ENCODE data around the gene TCTN3.
A peak's percentile ranks its signal among the peaks of the same experiment; 100 is the strongest.
"Not testable (repeated sequence)": the region's sequence is repeated elsewhere in the genome, so short reads cannot be mapped to it uniquely, and the experiment has no call there.

TCTN3 gene, protein sequence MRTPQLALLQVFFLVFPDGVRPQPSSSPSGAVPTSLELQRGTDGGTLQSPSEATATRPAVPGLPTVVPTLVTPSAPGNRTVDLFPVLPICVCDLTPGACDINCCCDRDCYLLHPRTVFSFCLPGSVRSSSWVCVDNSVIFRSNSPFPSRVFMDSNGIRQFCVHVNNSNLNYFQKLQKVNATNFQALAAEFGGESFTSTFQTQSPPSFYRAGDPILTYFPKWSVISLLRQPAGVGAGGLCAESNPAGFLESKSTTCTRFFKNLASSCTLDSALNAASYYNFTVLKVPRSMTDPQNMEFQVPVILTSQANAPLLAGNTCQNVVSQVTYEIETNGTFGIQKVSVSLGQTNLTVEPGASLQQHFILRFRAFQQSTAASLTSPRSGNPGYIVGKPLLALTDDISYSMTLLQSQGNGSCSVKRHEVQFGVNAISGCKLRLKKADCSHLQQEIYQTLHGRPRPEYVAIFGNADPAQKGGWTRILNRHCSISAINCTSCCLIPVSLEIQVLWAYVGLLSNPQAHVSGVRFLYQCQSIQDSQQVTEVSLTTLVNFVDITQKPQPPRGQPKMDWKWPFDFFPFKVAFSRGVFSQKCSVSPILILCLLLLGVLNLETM

GRCh38 chr10:95693668-95694534, at the start of gene TCTN3:
TCTN3 (minus strand) TSS chr10:95693927; CDS start chr10:95693899, 28 bp downstream.
- TF ChIP-seq, protein P1, sequence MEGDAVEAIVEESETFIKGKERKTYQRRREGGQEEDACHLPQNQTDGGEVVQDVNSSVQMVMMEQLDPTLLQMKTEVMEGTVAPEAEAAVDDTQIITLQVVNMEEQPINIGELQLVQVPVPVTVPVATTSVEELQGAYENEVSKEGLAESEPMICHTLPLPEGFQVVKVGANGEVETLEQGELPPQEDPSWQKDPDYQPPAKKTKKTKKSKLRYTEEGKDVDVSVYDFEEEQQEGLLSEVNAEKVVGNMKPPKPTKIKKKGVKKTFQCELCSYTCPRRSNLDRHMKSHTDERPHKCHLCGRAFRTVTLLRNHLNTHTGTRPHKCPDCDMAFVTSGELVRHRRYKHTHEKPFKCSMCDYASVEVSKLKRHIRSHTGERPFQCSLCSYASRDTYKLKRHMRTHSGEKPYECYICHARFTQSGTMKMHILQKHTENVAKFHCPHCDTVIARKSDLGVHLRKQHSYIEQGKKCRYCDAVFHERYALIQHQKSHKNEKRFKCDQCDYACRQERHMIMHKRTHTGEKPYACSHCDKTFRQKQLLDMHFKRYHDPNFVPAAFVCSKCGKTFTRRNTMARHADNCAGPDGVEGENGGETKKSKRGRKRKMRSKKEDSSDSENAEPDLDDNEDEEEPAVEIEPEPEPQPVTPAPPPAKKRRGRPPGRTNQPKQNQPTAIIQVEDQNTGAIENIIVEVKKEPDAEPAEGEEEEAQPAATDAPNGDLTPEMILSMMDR (IDR thresholded peaks at IDR 0.05; ENCODE audit: low read depth, low read length), result peak; percentile 99
- DNase-seq (ENCODE audit: extremely low read depth, low read depth), result peak; percentile 99

DNA sequence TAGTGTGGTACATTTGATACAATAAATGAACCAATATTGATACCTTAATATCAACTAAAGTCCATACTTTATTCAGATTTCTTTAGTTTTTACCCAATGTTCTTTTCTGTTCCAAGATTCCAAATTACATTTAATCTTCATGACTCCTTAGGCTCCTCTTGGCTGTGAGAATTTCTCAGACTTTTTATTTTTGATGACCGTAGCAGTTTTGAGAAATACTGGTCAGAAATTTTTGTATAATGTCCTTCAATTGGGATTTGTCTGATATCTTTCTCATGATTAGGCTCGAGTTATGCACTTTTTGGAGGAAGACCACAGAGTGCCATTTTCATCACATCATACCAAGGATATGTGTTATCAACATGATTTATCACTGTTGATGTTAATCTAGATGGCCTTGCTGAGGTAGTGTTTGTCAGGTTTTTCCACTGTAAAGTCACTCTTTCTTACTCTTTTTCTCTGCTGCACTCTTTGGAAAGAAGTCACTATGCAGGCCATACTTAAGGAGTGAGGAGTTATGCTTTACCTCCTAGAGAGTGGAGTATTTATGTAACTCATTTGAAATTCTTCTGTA, 49.3 kb upstream of the TCTN3 start:
- TF ChIP-seq, protein P1 (IDR thresholded peaks at IDR 0.05; ENCODE audit: low read depth, low read length), result no peak

GRCh38 chr10:95742485-95742884, 48.8 kb upstream of the TCTN3 start:
- DNase-seq (ENCODE audit: extremely low read depth, low read depth), result no peak
- TF ChIP-seq, protein P1 (IDR thresholded peaks at IDR 0.05; ENCODE audit: low read depth, low read length), result no peak

More for the DNA sequence above, 49.3 kb upstream of the TCTN3 start:
- no peak for DNase-seq (ENCODE audit: extremely low read depth, low read depth)

DNA sequence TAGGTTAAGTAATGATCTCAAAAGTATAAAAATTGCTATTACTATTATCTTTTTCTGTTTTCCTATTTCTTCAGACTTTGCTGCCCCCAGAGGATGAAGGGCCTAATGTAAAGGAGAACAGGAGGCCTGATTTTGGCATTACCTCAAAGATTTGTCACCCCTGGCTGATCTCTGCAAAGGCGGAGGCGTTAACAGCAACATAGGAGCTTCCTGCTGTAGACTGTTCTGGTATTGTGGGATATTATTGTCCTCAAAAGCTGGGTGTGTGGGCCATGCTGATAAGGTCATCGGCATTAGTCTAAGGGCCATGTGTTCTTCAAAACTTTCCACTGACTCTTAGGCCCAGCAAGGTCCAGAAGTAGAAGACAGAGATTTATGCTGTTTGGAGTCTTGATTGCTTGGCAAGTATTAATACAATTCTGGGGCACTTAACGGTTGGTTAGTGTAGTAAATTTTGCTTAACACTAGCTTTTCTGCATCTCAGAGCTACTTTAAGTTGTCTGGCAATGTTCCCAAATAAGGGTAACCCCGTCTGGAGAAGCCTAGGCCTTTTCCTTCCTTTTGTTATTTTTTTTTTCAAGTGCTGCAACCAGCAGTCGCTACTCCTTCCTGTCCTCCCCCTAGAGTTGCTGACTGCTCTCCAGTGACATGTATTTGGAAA, 48.2 kb upstream of the TCTN3 start:
- DNase-seq (ENCODE audit: extremely low read depth, low read depth), result no peak
- TF ChIP-seq, protein P1 (IDR thresholded peaks at IDR 0.05; ENCODE audit: low read depth, low read length), result no peak

DNA sequence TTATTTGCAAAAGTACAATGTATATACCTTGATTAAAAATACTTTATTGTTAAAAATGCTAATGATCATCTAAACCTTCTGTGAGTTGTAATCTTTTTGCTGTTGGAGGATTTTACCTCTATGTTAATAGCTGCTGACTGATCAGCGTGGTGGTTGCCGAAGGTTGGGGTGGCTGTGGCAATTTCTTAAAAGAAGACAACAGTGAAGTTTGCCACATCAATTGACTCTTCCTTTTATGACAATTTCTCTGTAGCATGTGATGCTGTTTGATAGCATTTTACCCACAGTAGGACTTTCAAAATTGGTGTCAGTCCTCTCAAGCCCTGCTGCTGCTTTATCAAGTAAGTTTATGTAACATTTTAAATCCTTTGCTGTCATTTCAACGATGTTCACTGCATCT, 45.3 kb upstream of the TCTN3 start:
- DNase-seq (ENCODE audit: extremely low read depth, low read depth), result no peak
- TF ChIP-seq, protein P1 (IDR thresholded peaks at IDR 0.05; ENCODE audit: low read depth, low read length), result no peak

- DNase-seq (ENCODE audit: extremely low read depth, low read depth), result not testable (repeated sequence)
Measured at GRCh38 chr10:95732907-95733306, 39.2 kb upstream of the TCTN3 start.

DNA sequence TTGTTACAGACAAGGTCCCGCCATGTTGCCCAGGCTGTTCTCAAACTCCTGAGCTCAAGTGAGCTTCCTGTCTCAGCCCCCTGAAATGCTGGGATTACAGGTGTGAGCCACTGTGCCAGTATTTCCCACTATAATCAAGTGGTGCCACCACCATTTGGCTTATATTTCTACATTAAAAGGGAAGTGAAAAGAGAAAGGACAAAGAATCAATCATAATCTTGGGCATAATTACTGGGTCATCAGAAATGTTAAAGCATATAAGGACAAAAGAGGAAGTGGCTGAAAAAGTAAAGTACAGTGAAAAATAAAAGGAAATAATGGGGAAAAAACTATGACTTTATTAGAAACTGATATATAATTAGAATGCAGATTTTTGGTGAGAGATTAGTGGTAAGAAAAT, 36.5 kb upstream of the TCTN3 start:
- DNase-seq (ENCODE audit: extremely low read depth, low read depth), result no peak
- TF ChIP-seq, protein P1 (IDR thresholded peaks at IDR 0.05; ENCODE audit: low read depth, low read length), result no peak
